Lower lobe of right lung (tissue), 2 donors: Measurements from ENCODE around the gene BCL11B. TPM values are rescaled to one million over a fixed set of nuclear protein-coding genes. Genes with fewer than 3 reads are reported as not detected.
A peak's percentile ranks its signal among the peaks of the same experiment; 100 is the strongest.

Source experiments
- ATAC-seq, 2 donors: fragments of 200-7000 bp; cut with Tn5 transposase; one replicate each; pipeline ENCODE4 v1.9.1; 2020 to 2022; ENCODE audit warnings: mild to moderate bottlenecking in 2 of 2, moderate library complexity in 2 of 2
- DNase-seq: peaks from one replicate; pipeline ENCODE4 v3.0.0-alpha.2; 2020
- H3K27ac ChIP-seq: fragments of 200-600 bp; one replicate; pipeline ENCODE4 v1.8.0; 2022
- H3K27me3 ChIP-seq: fragments of 200-600 bp; one replicate; pipeline ENCODE4 v1.8.0; 2022; ENCODE audit warnings: low read depth
- H3K36me3 ChIP-seq: fragments of 200-600 bp; one replicate; pipeline ENCODE4 v1.8.0; 2022; ENCODE audit warnings: mild to moderate bottlenecking
- H3K4me1 ChIP-seq: fragments of 200-600 bp; one replicate; pipeline ENCODE4 v1.8.0; 2022
- H3K4me3 ChIP-seq: fragments of 200-600 bp; one replicate; pipeline ENCODE4 v1.8.0; 2022; ENCODE audit warnings: mild to moderate bottlenecking
- H3K9me3 ChIP-seq: fragments of 200-600 bp; one replicate; pipeline ENCODE4 v1.8.0; 2022
- intact Hi-C: fragments of 100-400 bp; cut with DNase I; formaldehyde crosslinking; loops from one replicate; pipeline ENCODE4 v1.11.0; 2022
- total RNA-seq: library from RNA; stranded (reverse); fragmentation: NEBNext Ultra II Directional; extraction: Animal tissue kit (Norgen Biotek cat#: 25700); gene quantifications from one replicate; pipeline ENCODE4 v1.2.1, GENCODE V29; 2021
- TF ChIP-seq, protein P1 (sequence below): fragments of 200-600 bp; IDR thresholded peaks from one replicate; pipeline ENCODE4 v1.8.0; 2022; ENCODE audit warnings: antibody characterized with exemption, mild to moderate bottlenecking
- donor health status: DM: no; HTN: yes; CAD: no; lungs with severe emphysema.

Gene BCL11B
- total RNA-seq, 1 donor from 2014 or later = 2.3 TPM

GRCh38 chr14:99268810-99269707 lies 2.9 kb downstream of the BCL11B start:
- Histone ChIP-seq H3K9me3 (no peaks in the 10 kb centered on the region), H3K4me1 (peaks cover 38% of the 10 kb centered on the region), H3K27ac (peak overlapping the region; percentile 36), H3K36me3 (no peaks in the 10 kb centered on the region), H3K4me3 (peak overlapping the region; percentile 54), H3K27me3 (peaks cover 93% of the 10 kb centered on the region)
- DNase-seq (no peak), ATAC-seq (no peak)
- intact Hi-C loops = no loop called here
- TF ChIP-seq, protein P1, sequence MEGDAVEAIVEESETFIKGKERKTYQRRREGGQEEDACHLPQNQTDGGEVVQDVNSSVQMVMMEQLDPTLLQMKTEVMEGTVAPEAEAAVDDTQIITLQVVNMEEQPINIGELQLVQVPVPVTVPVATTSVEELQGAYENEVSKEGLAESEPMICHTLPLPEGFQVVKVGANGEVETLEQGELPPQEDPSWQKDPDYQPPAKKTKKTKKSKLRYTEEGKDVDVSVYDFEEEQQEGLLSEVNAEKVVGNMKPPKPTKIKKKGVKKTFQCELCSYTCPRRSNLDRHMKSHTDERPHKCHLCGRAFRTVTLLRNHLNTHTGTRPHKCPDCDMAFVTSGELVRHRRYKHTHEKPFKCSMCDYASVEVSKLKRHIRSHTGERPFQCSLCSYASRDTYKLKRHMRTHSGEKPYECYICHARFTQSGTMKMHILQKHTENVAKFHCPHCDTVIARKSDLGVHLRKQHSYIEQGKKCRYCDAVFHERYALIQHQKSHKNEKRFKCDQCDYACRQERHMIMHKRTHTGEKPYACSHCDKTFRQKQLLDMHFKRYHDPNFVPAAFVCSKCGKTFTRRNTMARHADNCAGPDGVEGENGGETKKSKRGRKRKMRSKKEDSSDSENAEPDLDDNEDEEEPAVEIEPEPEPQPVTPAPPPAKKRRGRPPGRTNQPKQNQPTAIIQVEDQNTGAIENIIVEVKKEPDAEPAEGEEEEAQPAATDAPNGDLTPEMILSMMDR = no peak

- intact Hi-C loops = no loop called here
- Histone ChIP-seq H3K27ac (peak overlapping the region; percentile 24), H3K9me3 (no peaks in the 10 kb centered on the region), H3K4me1 (peaks cover 29% of the 10 kb centered on the region), H3K4me3 (peak overlapping the region; percentile 54), H3K36me3 (no peaks in the 10 kb centered on the region), H3K27me3 (peaks cover 85% of the 10 kb centered on the region)
- TF ChIP-seq, protein P1 = no peak
- DNase-seq (no peak), ATAC-seq (no peak)
Observed at GRCh38 chr14:99267837-99268781, 3.9 kb downstream of the BCL11B start.

GRCh38 chr14:99267381-99267780 lies 4.6 kb downstream of the BCL11B start:
- Histone ChIP-seq H3K27me3 (peaks cover 85% of the 10 kb centered on the region), H3K4me1 (peaks cover 21% of the 10 kb centered on the region), H3K36me3 (no peaks in the 10 kb centered on the region), H3K9me3 (no peaks in the 10 kb centered on the region), H3K27ac (no peak overlapping the region), H3K4me3 (no peak overlapping the region)
- TF ChIP-seq, protein P1 = no peak
- DNase-seq (no peak), ATAC-seq (no peak)
- intact Hi-C loops = no loop called here

GRCh38 chr14:99266181-99267178 lies 5.5 kb downstream of the BCL11B start:
- intact Hi-C loops = no loop called here

More at GRCh38 chr14:99266181-99267178, 5.5 kb downstream of the BCL11B start:
- TF ChIP-seq, protein P1 = peak; percentile 98
- Histone ChIP-seq H3K4me3 (peak overlapping the region; percentile 24), H3K27me3 (peaks cover 82% of the 10 kb centered on the region), H3K36me3 (no peaks in the 10 kb centered on the region), H3K4me1 (peaks cover 14% of the 10 kb centered on the region), H3K9me3 (no peaks in the 10 kb centered on the region), H3K27ac (no peak overlapping the region)
- DNase-seq = peak; percentile 79
- peak; percentile 81 to 83 for ATAC-seq
